A549 (cell line): Measurements from ENCODE around the gene PAN2. TPM values are rescaled to one million over a fixed set of nuclear protein-coding genes. Genes with fewer than 3 reads are reported as not detected.
A peak's percentile ranks its signal among the peaks of the same experiment; 100 is the strongest.

Source experiments
- ATAC-seq, 2 experiments: fragments of 200-7000 bp in 1 of 2; fragments of >200 bp in 1 of 2; cut with Nextera tagmentation in 1 of 2; cut with Tn5 transposase in 1 of 2; 3 replicates each; pipeline versions ENCODE4 v1.8.0 to v1.9.1; 2018 to 2020; ENCODE audit warnings: mild to moderate bottlenecking in 1 of 2, moderate library complexity in 1 of 2
- CTCF ChIA-PET: fragments of 300-600 bp; sonication (Branson Sonifier 250); formaldehyde crosslinking; extraction: SDS; loops from one replicate; lab custom pipeline; 2021; ENCODE audit warnings: antibody characterized with exemption, inconsistent platforms; lab: Yijun Ruan, JAX
- POLR2A ChIA-PET: fragments of 350-600 bp; formaldehyde crosslinking; extraction: SDS; loops from one replicate; lab custom pipeline; 2021; ENCODE audit warnings: antibody characterized with exemption, inconsistent platforms; lab: Yijun Ruan, JAX
- DNase-seq, 2 experiments: peaks; one replicate each; pipeline versions ENCODE4 v3.0.0 to v3.0.0-alpha.2; 2011 to 2016; ENCODE audit warnings: low read depth in 1 of 2, low spot score in 1 of 2
- FAIRE-seq: peaks from 2 replicates; lab custom pipeline; 2011; peaks lifted over from hg19 to GRCh38; lab: Jason Lieb, UNC
- H3K27ac ChIP-seq, 2 experiments: fragments of >200 bp; sonication (Bioruptor Twin); formaldehyde crosslinking; 3 replicates each; pipeline ENCODE4 v1.5.1; 2016 to 2017
- H3K4me1 ChIP-seq: fragments of >200 bp; sonication (Bioruptor Twin); formaldehyde crosslinking; 3 replicates; pipeline ENCODE4 v1.6.1; 2016
- H3K4me2 ChIP-seq: fragments of >200 bp; sonication (Bioruptor Twin); formaldehyde crosslinking; 3 replicates; pipeline ENCODE4 v1.6.1; 2016
- H3K4me3 ChIP-seq: fragments of >200 bp; sonication (Bioruptor Twin); formaldehyde crosslinking; 3 replicates; pipeline ENCODE4 v1.5.1; 2016
- H3K9me3 ChIP-seq: fragments of >200 bp; sonication (Bioruptor Twin); formaldehyde crosslinking; 3 replicates; pipeline ENCODE4 v1.6.1; 2016
- CBX2 ChIP-seq: fragments of 200-600 bp; sonication (generic); IDR thresholded peaks from 2 replicates; pipeline ENCODE4 v1.6.1; 2016; ENCODE audit warnings: low read depth, mild to moderate bottlenecking, borderline replicate concordance
- FOSB ChIP-seq: fragments of 250-450 bp; sonication (Bioruptor Pico); IDR thresholded peaks from 2 replicates; pipeline ENCODE4 v1.5.0; 2020; ENCODE audit warnings: mild to moderate bottlenecking, moderate library complexity
- FOSL2 ChIP-seq, 2 experiments: fragments of 450-650 bp in 1 of 2; fragments of >200 bp in 1 of 2; sonication (Bioruptor Twin) in 1 of 2; formaldehyde crosslinking; IDR thresholded peaks; 2 replicates each; pipeline versions ENCODE4 v1.5.0 to v1.6.1; 2016 to 2020; ENCODE audit warnings: mild to moderate bottlenecking in 1 of 2, moderate library complexity in 1 of 2
- HEYL ChIP-seq: fragments of 250-450 bp; sonication (Bioruptor Pico); IDR thresholded peaks from 2 replicates; pipeline ENCODE4 v1.8.0; 2021; ENCODE audit warnings: mild to moderate bottlenecking, moderate library complexity
- HMGXB4 ChIP-seq: fragments of 250-450 bp; sonication (Bioruptor Pico); IDR thresholded peaks from 2 replicates; pipeline ENCODE4 v1.5.0; 2021; ENCODE audit warnings: mild to moderate bottlenecking, moderate library complexity, borderline replicate concordance
- HOXB5 ChIP-seq: fragments of 250-450 bp; sonication (Bioruptor Pico); IDR thresholded peaks from 2 replicates; pipeline ENCODE4 v1.5.0; 2020; ENCODE audit warnings: mild to moderate bottlenecking, moderate library complexity
- KDM1A ChIP-seq: fragments of 200-600 bp; sonication (generic); IDR thresholded peaks from 2 replicates; pipeline ENCODE4 v1.6.1; 2016; ENCODE audit warnings: low read depth, mild to moderate bottlenecking
- MAZ ChIP-seq: fragments of 150-350 bp; IDR thresholded peaks from 2 replicates; pipeline ENCODE4 v1.6.1; 2014; ENCODE audit warnings: antibody characterized with exemption, low read depth, low read length, borderline replicate concordance
- MYC ChIP-seq: IDR thresholded peaks from 2 replicates; pipeline ENCODE4 v1.6.1; 2012; ENCODE audit warnings: mild to moderate bottlenecking, inconsistent platforms, low read length, improper control_type of control experiment, borderline replicate concordance
- POLR2A ChIP-seq: IDR thresholded peaks from 2 replicates; pipeline ENCODE4 v1.6.1; 2012; ENCODE audit warnings: mild to moderate bottlenecking, low read length
- RAD21 ChIP-seq, 2 experiments: fragments of >200 bp in 1 of 2; sonication (Bioruptor Twin) in 1 of 2; formaldehyde crosslinking in 1 of 2; IDR thresholded peaks in 1 of 2; conservative IDR thresholded peaks in 1 of 2; 2 replicates in 1 of 2; 3 replicates in 1 of 2; pipeline ENCODE4 v1.6.1; 2012 to 2018; ENCODE audit warnings: inconsistent platforms in 1 of 2
- RNF2 ChIP-seq: fragments of 200-600 bp; sonication (generic); IDR thresholded peaks from 2 replicates; pipeline ENCODE4 v1.6.1; 2016; ENCODE audit warnings: low read depth, mild to moderate bottlenecking, antibody characterized with exemption, moderate library complexity, borderline replicate concordance
- SMC3 ChIP-seq: fragments of >200 bp; sonication (Bioruptor Twin); formaldehyde crosslinking; IDR thresholded peaks from 3 replicates; pipeline ENCODE4 v1.6.1; 2018; ENCODE audit warnings: inconsistent platforms
- ZNF302 ChIP-seq: fragments of 250-450 bp; sonication (Bioruptor Pico); IDR thresholded peaks from 2 replicates; pipeline ENCODE4 v1.9.0; 2021; ENCODE audit warnings: inconsistent platforms, mild to moderate bottlenecking, moderate library complexity
- WGBS: methylation state at CpG from one replicate; pipeline ENCODE4 v1.1.6; 2017; ENCODE audit errors: missing lambda C conversion rate; 5-methylcytosine and 5-hydroxymethylcytosine counted together
- polyA plus RNA-seq, 4 experiments: library from polyadenylated mRNA; depleted of rRNA in 3 of 4; stranded (reverse); fragments of >200 nt; fragmentation: RNase III in 1 of 4; extraction: RNeasy Plus Mini Kit Qiagen cat#74134 plus additional on column Dnase treatment in 1 of 4; gene quantifications; 2 replicates in 3 of 4; 3 replicates in 1 of 4; pipeline ENCODE4 v1.2.3, GENCODE V29; 2011 to 2017
- TF ChIP-seq, protein P1 (sequence below): fragments of 150-350 bp; IDR thresholded peaks from 2 replicates; pipeline ENCODE4 v1.6.1; 2014; ENCODE audit warnings: low read depth, mild to moderate bottlenecking, low read length
- TF ChIP-seq, protein P2 (sequence below): fragments of >200 bp; sonication (Bioruptor Twin); formaldehyde crosslinking; IDR thresholded peaks from 2 replicates; pipeline ENCODE4 v1.6.1; 2016

The PAN2 gene
- polyA plus RNA-seq, 2 of the 4 experiments (the other 2 are of a cell fraction), result 30.0 to 66.8 TPM

DNA sequence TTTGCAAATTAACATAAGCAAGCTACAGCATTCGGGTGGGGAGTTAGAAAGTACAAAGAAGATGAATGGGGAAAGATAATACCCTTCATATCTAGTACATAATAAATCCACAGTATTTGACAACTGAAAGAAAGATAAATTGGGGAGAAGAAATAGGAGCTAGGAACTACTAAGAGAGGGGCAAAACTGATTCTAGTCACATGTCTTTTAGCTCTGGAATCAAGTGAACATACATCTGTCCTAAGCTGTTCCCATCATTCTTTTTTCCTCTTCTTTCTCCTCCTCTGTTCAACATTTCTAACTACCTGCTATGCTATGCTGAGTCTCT lies 44.2 kb upstream of the PAN2 start:
- FAIRE-seq (no peak), DNase-seq (no peak), ATAC-seq (no peak)
- no peak for TF ChIP-seq POLR2A
- TF ChIP-seq ZNF302 (CRISPR knock-in tag), result no peak
- POLR2A ChIA-PET, result interaction anchor here (0.5 kb wide), 1 partner anchor 20 kb away, joined by 4 read pairs; no protein-coding TSS in a partner anchor
- CTCF ChIA-PET, result interaction anchor here (0.6 to 2.6 kb wide), 5 partner anchors 8 to 446 kb away, joined by 3 to 9 read pairs (median 3); no protein-coding TSS in a partner anchor
- no peak overlapping the region for H3K27ac ChIP-seq
- H3K9me3 ChIP-seq, result peaks cover 8% of the 10 kb centered on the region; the same call in 1 of the 3 replicates
- 56% methylated on average over 1 of the region's 1 CpG for WGBS
- no peak overlapping the region for H3K4me2 ChIP-seq
- H3K4me3 ChIP-seq, result no peak overlapping the region
- H3K4me1 ChIP-seq, result no peaks in the 10 kb centered on the region

GRCh38 chr12:56377310-56377988 lies 43.6 kb upstream of the PAN2 start:
- POLR2A ChIA-PET, result interaction anchor here (0.5 kb wide), 1 partner anchor 20 kb away, joined by 4 read pairs; no protein-coding TSS in a partner anchor
- TF ChIP-seq, protein P1, sequence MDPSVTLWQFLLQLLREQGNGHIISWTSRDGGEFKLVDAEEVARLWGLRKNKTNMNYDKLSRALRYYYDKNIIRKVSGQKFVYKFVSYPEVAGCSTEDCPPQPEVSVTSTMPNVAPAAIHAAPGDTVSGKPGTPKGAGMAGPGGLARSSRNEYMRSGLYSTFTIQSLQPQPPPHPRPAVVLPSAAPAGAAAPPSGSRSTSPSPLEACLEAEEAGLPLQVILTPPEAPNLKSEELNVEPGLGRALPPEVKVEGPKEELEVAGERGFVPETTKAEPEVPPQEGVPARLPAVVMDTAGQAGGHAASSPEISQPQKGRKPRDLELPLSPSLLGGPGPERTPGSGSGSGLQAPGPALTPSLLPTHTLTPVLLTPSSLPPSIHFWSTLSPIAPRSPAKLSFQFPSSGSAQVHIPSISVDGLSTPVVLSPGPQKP, result no peak
- TF ChIP-seq SMC3, result no peak
- TF ChIP-seq RAD21 (conservative IDR thresholded peaks at IDR 0.05 in 1 of 2, IDR thresholded peaks at IDR 0.05 in 1 of 2), result peak in 1 of 2 experiments; percentile 46; a peak in 2 of 5 replicates
- no peak for TF ChIP-seq FOSB (CRISPR knock-in tag)
- TF ChIP-seq HEYL (CRISPR knock-in tag), result no peak
- TF ChIP-seq, all 56 proteins: peak for 1
- no peaks in the 10 kb centered on the region for H3K4me1 ChIP-seq
- peak in 1 of 2 experiments; percentile 48 for DNase-seq
- 70% methylated on average over 4 of the region's 4 CpGs for WGBS
- ATAC-seq, result peak; percentile 66 to 80
- H3K4me2 ChIP-seq, result no peak overlapping the region
- FAIRE-seq, result no peak
- H3K4me3 ChIP-seq, result no peak overlapping the region
- H3K9me3 ChIP-seq, result peaks cover 8% of the 10 kb centered on the region; the same call in 1 of the 3 replicates
- CTCF ChIA-PET, result interaction anchor here (0.9 to 2.6 kb wide), 5 partner anchors 8 to 87 kb away, joined by 3 to 9 read pairs (median 4); no protein-coding TSS in a partner anchor
- H3K27ac ChIP-seq, result no peak overlapping the region

- WGBS, result 63% methylated on average over 11 of the region's 11 CpGs
- H3K4me2 ChIP-seq, result no peak overlapping the region
- no peaks in the 10 kb centered on the region for H3K4me1 ChIP-seq
- DNase-seq (no peak), FAIRE-seq (no peak)
- H3K4me3 ChIP-seq, result no peak overlapping the region
- CTCF ChIA-PET, result interaction anchor here (0.7 to 2.6 kb wide), 4 partner anchors 50 to 248 kb away, joined by 3 to 7 read pairs (median 4); partner anchors contain the start of gene ESYT1
- TF ChIP-seq, protein P2, sequence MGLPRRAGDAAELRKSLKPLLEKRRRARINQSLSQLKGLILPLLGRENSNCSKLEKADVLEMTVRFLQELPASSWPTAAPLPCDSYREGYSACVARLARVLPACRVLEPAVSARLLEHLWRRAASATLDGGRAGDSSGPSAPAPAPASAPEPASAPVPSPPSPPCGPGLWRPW, result no peak
- TF ChIP-seq FOSB (CRISPR knock-in tag) (no peak), MYC (no peak), MAZ (no peak), HOXB5 (no peak)
- TF ChIP-seq, all 56 proteins: peak for 0
- POLR2A ChIA-PET, result no interaction called here
- ATAC-seq, result peak in 1 of 2 experiments; percentile 26; a peak in 2 of 6 replicates
- Histone ChIP-seq H3K9me3 (peaks cover 8% of the 10 kb centered on the region; the same call in 1 of the 3 replicates), H3K27ac (no peak overlapping the region)
Measured at GRCh38 chr12:56375598-56376434, 42.0 kb upstream of the PAN2 start.

GRCh38 chr12:56374726-56375597 lies 41.2 kb upstream of the PAN2 start:
- DNase-seq (no peak), FAIRE-seq (no peak), ATAC-seq (no peak)
- H3K9me3 ChIP-seq, result peaks cover 8% of the 10 kb centered on the region; the same call in 1 of the 3 replicates
- WGBS, result 68% methylated on average over 7 of the region's 7 CpGs
- no peak overlapping the region for H3K4me3 ChIP-seq
- H3K27ac ChIP-seq, result no peak overlapping the region
- H3K4me2 ChIP-seq, result no peak overlapping the region
- no peaks in the 10 kb centered on the region for H3K4me1 ChIP-seq
- ChIA-PET POLR2A (no interaction called here), CTCF (interaction anchor here (1.3 kb wide), 1 partner anchor 89 kb away, joined by 4 read pairs; no protein-coding TSS in a partner anchor)
- TF ChIP-seq HMGXB4 (no peak), CBX2 (no peak), HEYL (CRISPR knock-in tag) (no peak), KDM1A (no peak), RNF2 (no peak), FOSL2 (IDR thresholded peaks at IDR 0.05) (no peak), FOSL2 (CRISPR knock-in tag; IDR thresholded peaks at IDR 0.05) (no peak), ZNF302 (CRISPR knock-in tag) (no peak)
